Measurements from ENCODE around the gene CENPH. TPM values are rescaled to one million over a fixed set of nuclear protein-coding genes. Genes with fewer than 3 reads are reported as not detected.

Gene CENPH
- total and polyA plus RNA-seq, 2 of the 13 experiments (the other 11 are each of a cell fraction or from before 2014, with no cell fraction given): 11.2 to 28.8 TPM

- TF ChIP-seq, protein P1, sequence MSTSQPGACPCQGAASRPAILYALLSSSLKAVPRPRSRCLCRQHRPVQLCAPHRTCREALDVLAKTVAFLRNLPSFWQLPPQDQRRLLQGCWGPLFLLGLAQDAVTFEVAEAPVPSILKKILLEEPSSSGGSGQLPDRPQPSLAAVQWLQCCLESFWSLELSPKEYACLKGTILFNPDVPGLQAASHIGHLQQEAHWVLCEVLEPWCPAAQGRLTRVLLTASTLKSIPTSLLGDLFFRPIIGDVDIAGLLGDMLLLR (CRISPR knock-in tag; IDR thresholded peaks at IDR 0.05): 0 out of 2 replicates have a peak, but pooled peaks have one; percentile 33
- TF ChIP-seq REL (CRISPR knock-in tag; conservative IDR thresholded peaks at IDR 0.05) (0 out of 2 replicates have a peak, but pooled peaks have one; percentile 28), ZNF230 (CRISPR knock-in tag; IDR thresholded peaks at IDR 0.05) (0 out of 2 replicates have a peak, but pooled peaks have one; percentile 66), MEIS2 (CRISPR knock-in tag; IDR thresholded peaks at IDR 0.05) (peak; percentile 26; the same call in 1 of the 2 replicates), KDM5B (CRISPR knock-in tag; IDR thresholded peaks at IDR 0.05; ENCODE audit: borderline replicate concordance) (peak; percentile 89), SP4 (CRISPR knock-in tag; IDR thresholded peaks at IDR 0.05) (peak; percentile 94), TBX2 (CRISPR knock-in tag; IDR thresholded peaks at IDR 0.05; ENCODE audit: borderline replicate concordance) (peak; percentile 58; the same call in 1 of the 2 replicates), ZNF672 (CRISPR knock-in tag; IDR thresholded peaks at IDR 0.05) (no peak), PAX8 (CRISPR knock-in tag; IDR thresholded peaks at IDR 0.05; ENCODE audit: borderline replicate concordance) (no peak), HBP1 (CRISPR knock-in tag; IDR thresholded peaks at IDR 0.05; ENCODE audit: low read depth) (peak; percentile 83; the same call in 1 of the 2 replicates)
- TF ChIP-seq, protein P2, sequence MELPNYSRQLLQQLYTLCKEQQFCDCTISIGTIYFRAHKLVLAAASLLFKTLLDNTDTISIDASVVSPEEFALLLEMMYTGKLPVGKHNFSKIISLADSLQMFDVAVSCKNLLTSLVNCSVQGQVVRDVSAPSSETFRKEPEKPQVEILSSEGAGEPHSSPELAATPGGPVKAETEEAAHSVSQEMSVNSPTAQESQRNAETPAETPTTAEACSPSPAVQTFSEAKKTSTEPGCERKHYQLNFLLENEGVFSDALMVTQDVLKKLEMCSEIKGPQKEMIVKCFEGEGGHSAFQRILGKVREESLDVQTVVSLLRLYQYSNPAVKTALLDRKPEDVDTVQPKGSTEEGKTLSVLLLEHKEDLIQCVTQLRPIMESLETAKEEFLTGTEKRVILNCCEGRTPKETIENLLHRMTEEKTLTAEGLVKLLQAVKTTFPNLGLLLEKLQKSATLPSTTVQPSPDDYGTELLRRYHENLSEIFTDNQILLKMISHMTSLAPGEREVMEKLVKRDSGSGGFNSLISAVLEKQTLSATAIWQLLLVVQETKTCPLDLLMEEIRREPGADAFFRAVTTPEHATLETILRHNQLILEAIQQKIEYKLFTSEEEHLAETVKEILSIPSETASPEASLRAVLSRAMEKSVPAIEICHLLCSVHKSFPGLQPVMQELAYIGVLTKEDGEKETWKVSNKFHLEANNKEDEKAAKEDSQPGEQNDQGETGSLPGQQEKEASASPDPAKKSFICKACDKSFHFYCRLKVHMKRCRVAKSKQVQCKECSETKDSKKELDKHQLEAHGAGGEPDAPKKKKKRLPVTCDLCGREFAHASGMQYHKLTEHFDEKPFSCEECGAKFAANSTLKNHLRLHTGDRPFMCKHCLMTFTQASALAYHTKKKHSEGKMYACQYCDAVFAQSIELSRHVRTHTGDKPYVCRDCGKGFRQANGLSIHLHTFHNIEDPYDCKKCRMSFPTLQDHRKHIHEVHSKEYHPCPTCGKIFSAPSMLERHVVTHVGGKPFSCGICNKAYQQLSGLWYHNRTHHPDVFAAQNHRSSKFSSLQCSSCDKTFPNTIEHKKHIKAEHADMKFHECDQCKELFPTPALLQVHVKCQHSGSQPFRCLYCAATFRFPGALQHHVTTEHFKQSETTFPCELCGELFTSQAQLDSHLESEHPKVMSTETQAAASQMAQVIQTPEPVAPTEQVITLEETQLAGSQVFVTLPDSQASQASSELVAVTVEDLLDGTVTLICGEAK (IDR thresholded peaks at IDR 0.05): no peak; the same call in 1 of the 2 replicates
- TF ChIP-seq, protein P2 (CRISPR knock-in tag; IDR thresholded peaks at IDR 0.05): peak; percentile 48; the same call in 1 of the 2 replicates
- TF ChIP-seq, protein P3, sequence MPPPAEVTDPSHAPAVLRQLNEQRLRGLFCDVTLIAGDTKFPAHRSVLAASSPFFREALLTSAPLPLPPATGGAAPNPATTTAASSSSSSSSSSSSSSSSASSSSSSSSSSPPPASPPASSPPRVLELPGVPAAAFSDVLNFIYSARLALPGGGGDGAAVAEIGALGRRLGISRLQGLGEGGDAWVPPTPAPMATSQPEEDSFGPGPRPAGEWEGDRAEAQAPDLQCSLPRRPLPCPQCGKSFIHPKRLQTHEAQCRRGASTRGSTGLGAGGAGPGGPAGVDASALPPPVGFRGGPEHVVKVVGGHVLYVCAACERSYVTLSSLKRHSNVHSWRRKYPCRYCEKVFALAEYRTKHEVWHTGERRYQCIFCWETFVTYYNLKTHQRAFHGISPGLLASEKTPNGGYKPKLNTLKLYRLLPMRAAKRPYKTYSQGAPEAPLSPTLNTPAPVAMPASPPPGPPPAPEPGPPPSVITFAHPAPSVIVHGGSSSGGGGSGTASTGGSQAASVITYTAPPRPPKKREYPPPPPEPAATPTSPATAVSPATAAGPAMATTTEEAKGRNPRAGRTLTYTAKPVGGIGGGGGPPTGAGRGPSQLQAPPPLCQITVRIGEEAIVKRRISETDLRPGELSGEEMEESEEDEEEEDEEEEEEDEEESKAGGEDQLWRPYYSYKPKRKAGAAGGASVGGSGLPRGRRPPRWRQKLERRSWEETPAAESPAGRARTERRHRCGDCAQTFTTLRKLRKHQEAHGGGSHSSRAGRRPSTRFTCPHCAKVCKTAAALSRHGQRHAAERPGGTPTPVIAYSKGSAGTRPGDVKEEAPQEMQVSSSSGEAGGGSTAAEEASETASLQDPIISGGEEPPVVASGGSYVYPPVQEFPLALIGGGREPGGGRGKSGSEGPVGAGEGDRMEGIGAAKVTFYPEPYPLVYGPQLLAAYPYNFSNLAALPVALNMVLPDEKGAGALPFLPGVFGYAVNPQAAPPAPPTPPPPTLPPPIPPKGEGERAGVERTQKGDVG (CRISPR knock-in tag; IDR thresholded peaks at IDR 0.05; ENCODE audit: borderline replicate concordance): peak; percentile 57; the same call in 1 of the 2 replicates
Measured at GRCh38 chr5:69189162-69190086, at the start of gene CENPH (continued).

Data from HepG2 (cell line).